ENCODE data around the gene ST6GAL2.

ST6GAL2 gene, protein sequence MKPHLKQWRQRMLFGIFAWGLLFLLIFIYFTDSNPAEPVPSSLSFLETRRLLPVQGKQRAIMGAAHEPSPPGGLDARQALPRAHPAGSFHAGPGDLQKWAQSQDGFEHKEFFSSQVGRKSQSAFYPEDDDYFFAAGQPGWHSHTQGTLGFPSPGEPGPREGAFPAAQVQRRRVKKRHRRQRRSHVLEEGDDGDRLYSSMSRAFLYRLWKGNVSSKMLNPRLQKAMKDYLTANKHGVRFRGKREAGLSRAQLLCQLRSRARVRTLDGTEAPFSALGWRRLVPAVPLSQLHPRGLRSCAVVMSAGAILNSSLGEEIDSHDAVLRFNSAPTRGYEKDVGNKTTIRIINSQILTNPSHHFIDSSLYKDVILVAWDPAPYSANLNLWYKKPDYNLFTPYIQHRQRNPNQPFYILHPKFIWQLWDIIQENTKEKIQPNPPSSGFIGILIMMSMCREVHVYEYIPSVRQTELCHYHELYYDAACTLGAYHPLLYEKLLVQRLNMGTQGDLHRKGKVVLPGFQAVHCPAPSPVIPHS

DNA sequence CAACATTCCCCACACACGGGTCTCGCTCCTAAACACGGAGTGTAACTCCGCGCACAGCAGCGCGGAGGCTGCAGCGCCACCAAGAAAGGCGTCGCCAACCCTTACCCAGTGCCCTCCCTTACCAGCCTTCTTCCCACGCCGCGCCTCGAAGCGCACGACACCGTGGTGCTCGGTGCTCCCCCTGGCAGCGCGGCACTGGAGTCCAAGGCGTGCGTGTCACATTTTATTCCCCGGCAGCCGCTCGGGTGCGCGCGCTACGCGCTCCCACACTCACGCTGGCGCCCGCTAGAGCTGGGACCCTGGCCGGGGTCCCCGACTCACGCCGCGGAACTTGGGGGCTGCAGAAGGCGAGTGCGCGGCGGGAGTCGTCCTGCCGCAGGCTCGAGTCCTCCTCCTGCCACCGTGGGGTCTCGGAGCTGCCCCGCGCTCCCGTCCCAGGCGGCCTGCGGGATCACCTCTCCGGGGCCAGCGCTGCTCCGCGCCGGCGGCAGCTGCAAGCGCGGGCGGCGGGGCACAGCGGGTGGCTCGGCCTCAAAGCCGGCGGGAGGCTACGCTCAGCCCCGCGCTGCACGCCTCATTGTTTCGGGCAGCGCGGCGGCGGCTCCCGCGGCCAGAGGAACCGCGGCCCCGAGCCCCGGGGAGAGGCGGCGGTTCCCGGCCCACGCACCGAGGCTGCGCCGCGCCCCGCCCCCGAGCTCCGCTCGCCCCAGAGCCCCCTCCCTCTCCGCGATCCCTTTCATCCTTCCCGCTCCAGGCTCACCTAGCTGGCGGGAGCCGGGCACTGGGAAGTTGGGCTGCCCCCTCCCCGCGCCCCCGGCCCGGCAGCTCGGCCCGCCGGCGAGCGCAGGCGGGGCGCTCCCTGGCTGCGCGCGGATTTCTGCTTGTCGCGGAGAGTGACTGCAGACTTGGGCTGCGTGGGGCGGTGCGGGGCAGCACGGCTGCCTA, at the start of gene ST6GAL2:
ST6GAL2 (minus strand) TSS at position 197 of the 945 bp plus-strand sequence. CDS start 42,190 bp downstream, outside the sequence.
- peak in 41 of 56 donors; percentile 7 to 84 (median 50) for DNase-seq

DNA sequence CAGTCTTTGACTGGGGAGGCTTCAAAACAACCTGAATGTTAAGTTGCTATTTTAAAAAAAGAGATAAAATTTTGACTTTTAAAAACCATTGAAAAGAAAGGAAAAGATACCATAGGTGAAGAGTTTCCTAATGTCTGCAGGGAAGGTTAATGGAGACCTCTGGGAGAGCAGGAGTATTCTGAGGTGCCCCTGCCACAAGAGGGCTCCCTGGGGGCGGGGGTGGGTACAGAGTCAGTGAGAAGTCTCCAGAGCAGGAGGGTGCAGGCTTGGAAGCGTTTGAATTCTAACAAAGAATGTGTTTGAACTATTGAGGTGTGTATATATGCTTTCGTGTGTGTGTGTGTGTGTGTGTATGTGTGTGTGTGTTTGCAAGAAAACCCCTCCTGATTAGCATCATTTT, 46.7 kb upstream of the ST6GAL2 start:
- DNase-seq = no peak

DNA sequence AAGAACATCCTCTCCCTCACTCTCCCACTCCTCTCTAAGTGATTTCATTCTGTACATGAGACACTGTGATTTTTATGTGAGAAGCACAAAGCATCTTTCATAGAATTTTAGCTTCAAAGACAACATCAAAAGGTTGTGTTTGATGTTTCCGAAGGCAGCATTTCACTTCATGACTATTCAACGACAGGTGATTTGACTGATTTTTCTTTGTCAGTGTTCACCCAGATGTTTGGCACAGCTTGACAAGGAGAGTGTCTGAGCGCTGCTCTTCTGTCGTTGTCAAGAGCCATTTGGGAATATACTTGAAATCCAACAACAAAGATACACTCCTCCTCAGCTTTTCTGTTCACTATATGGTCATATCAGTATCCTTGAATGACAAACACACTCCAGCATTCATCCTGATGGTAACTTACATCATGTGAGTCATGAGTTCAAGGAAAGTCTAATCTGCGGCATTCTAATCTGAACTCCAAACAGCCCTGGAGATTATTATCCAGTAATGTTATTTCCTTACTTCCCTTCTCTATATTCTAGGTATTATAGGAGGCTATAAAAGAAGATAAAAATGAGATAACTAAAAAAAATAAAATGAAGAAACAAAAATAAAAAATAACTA, 45.9 kb upstream of the ST6GAL2 start:
- no peak for DNase-seq

DNA sequence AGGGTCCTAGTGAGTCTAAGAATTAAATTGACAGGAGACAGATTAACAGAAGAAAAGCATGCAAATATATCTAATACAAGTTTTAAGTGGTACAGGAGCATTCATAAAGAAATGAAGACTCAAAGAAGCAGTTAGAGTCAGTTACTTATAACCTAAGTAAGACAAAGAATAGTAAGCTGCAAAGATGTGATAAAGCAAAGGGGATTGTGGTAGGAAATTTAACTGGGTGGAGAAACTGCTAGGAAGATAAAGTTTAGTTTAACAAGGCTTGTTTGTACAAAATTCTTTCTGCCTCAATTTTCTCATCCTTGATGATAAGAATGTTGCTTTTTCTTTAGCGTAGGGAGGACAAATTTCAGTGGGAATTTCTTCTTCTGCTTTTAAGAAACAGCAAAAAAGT, 35.5 kb upstream of the ST6GAL2 start:
- no peak for DNase-seq

DNA sequence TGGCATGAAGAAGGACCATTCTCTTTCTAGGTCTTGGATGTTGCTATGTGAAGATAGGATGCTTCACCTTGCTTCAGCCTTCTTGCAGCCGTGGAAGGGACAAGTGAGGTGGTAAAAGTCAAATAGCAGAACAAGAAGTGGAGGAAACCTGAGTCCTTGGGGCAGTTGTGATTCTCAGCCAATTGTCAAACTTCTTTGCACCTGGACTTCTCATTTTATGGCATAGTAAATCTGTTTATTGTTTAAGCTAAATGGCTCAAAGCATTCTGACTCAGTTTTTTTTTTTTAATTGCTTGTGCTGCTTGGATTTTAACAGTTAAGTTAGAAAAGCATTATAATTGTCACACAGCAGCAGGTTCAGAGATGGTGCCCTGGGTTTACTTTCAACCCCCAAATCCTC, 33.0 kb upstream of the ST6GAL2 start:
- DNase-seq = no peak

DNA sequence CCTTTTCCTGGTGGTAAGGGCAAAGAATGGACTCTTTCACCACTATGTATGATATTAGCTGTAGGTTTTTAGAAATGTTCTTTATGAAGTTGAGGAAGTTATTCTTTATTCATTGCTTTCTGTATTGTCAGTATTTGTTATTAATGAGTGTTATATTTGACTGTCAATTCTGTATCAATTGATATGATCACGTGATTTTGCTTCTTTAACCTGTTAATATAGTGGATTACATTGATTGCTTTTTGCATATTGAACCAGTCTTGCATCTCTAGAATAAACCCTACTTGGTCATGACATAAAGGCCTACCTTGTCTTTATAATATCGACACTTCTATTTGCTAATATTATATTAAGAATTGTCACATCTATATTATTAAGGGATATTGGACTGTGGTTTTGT, 18.3 kb upstream of the ST6GAL2 start:
- DNase-seq = no peak

DNA sequence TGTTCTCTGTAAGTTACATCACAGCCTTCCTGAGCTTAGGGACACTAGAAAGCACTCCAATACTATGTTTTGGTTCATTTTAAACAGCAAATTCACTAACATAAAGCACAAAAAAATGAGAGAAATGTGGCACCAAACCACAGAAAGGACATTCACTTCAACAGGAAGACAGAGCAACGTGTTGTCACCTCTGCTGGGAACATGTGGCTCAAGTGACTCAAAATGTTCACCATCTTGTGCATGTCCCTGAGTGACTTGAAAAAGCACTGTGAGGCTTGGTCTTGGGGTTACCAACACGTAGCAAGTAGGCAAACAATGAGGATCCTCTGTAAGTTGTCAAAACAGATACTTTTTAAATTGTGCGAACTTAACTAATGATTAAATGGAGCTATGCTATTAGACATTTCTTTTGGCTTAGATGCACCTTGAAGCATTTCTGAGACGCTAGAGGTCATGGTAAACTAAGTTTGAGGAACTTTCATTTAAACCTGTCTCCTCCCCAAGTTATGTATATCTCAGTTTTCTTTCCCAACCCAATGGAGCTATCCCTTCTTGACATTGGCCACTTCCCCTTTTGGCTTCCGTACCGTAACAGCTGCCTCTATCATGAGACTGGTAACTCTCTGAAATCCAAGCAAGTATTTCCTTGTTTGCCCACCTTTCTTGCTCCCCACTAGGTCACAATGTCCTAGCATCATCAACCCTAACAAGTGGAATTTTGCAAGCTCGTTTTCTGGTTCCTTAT, 14.0 kb upstream of the ST6GAL2 start:
- DNase-seq = no peak

DNA sequence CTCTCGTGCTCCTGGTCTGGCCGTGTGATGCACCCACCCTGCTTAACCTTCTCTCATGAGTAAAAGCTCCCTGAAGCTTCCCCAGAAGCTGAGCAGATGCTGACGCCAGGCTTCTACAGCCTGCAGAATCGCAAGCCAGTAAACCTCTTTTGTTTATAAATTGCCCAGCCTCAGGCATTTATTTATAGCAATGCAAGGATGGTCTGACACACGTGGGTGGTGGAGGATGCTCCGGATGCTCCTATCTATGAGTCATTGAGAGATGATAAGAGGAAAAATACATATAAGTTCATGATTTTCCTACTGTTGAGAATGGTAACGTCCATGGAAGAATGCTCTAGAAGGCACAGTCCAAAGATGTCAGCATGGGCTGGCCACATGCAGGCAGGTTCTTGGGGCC, 8.6 kb upstream of the ST6GAL2 start:
- DNase-seq = no peak

DNA sequence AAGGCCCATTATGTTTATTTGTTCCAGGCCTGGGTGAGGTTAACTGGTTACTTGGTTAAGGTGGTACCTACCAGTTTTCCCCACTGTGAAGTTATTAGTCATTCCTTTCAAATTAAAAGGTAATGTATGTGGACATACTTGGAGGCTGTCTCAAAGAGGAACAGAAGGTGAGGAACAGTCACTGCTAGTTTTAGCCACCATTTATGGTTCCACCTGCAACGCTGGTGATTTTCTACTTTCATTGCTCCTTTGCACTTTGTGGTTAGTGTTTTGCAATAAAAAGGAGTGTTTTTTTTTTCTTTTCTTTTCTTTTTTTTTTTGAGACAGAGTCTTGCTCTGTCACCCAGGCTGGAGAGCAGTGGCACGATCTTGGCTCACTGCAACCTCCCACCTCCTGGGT, 6.1 kb upstream of the ST6GAL2 start:
- DNase-seq = no peak

DNA sequence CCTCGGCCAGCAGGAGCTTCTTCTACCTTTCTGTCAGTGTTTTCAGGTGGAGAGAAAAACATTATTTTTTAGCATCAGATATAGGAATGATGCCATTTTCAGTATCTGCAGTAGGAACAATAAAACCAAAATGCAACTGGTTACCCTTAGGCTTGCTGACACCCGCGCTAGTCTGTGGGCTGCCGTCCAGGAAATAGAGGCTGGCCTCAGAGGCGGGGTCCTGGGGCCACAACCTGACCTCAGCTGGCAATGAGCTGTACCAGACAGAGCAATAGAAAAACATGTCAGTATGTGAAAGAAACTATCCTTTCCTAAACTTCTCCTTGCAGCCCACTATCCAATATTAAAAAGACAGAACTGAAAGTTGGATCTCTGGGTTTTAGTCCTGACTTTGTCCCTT, 4.6 kb upstream of the ST6GAL2 start:
- DNase-seq = no peak

DNA sequence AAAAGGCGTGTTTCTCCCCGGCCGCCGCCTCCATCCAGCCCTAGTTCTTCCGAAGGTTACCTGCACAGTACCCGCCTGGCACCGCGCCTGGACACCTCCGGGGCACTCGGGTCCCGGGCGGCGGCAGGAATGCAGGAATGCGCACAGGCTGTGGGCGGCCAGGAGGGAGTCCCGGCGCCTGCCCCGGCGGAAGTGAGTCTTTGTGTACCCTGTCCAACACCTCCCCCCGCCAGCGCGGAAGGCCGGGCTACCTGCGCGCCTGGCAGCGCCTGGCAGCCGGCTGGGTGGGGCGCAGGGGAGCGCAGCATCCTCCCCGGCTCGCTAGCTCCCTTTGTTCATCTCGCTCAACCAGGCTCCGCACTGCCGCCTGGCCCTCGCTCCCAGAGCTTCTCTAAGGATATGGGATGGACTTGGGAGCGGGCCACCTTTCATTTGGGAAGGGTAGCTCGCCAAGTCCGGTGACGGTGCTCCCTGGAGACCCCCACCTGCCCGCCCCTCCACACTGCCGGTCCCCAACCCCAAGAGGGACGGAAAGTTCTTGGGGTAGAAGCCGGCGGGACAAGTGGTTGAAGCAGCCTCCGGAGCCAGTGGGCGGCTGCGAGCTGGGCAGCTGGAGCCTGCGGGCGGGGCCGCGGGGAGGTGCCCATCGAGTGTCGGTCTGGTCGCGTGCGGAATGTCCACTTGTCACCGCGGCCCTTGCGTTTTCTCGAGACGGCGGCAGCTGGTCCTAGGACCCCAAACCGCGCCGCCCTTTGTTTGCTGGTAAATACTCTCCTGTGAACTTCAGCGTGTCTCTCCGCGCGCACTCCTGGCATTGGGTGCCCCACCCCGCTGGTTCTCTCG, 1.2 kb upstream of the ST6GAL2 start:
- peak in 24 of 56 donors; percentile 15 to 63 (median 42) for DNase-seq

DNA sequence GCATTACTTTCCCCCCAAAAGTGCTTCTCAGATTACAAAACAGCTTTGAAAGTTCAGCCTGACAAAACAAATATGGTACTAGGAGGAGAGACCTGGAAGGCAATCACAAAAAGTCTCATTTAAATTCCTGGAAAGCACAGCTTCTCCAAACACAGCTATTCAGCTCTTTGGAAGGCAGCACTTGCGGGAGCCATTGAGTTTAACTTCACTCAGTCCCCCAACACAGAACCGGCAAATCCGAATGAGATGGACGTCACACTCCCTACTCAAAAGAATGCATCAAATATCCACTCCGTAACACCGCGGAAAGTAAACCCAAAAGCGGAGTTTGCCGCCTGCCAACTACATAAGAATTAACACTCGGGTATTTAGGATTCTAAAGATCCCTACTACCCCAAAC, 638 bp downstream of the ST6GAL2 start:
- DNase-seq = peak in 4 of 56 donors; percentile 20 to 27 (median 22)

DNA sequence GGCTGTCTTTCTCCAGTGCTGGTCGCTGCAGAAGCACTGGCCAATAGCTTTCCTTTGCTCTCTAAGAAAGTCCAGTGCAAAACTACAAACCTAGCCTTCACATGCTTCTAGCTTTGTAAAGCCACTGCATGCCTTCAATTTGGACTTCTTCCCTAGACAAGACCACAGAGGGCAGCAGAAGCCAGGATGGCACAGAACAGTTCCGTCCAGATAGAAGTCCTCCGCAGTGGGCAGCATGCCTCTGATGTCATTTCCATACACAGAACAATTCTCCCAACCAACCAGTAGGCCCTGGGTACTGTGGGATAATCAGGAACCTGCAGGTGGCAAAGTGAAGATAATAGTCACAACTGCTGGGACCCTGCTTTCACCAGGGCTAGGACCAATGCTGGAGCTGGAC, 3.3 kb downstream of the ST6GAL2 start:
- DNase-seq = no peak

DNA sequence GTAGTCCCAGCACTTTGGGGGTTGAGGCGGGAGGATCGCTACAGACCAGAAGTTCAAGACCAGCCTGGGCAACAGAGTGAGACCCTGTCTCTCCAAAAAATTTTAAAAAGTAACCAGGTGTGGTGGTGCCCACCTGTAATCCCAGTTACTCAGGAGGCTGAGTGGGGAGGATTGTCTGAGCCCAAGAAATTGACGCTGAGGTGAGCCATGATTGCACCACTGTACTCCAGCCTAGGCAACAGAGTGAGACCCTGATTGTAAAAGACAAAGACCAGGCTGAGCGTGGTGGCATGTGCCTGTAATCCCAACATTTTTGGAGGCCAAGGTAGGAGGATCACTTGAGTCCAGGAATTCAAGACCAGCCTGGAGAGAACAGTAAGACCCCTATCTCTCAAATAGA, 7.8 kb downstream of the ST6GAL2 start:
- no peak for DNase-seq

DNA sequence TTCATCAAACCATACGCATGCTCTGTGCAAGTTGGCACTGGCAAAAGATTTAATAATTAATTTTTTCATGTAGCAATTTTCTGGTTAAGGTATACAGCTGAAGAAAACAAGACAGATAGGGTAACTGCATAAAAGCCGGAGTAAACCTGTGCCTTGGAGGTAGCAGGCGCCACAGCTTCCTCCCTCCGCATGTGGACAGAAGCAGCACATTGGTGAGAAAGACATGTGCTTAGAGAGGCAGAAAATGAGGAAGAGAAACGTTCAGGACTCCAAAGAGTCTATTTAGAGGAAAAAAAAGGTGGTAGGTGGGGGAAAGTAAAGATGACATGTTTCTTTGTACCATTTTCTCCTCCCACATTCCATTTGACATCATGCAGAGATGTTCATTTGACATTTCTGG, 9.3 kb downstream of the ST6GAL2 start:
- DNase-seq = no peak

DNA sequence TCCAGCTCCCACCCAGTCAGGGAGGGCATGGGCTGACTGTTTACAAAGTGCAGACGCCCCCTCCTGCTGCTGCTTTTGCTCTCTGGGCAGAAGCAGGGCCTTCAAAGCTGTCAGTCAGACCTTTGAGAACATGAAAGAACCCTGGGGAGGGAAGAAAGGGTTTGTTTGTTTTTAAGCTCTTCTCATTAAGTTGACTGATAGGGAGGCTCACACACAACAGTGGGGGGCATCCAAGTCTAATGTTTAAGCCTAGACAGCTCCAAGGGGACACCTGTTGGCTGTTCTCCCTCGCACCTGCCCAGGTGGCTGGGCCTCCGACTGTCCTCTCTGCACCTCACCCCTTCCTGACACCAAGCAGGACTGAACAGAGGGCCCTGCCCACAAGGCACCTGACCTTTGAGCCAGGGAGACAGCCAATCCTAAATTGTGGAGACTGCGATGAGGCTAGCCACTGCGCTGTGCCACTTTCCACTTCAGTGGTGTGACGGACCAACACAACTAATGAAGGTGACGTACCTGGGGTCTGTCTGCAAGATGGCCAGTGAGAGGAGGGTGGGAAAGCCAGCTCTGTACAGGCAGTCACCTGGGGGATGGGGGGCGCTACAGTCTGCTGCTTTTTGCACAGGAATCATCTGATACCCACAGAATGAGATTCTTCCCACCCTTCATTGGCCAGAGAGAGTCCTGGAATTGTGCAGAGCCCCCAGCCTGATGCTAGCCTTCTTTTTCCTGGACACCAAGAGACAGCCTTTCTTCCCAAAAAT, 16.3 kb downstream of the ST6GAL2 start:
- no peak for DNase-seq

DNA sequence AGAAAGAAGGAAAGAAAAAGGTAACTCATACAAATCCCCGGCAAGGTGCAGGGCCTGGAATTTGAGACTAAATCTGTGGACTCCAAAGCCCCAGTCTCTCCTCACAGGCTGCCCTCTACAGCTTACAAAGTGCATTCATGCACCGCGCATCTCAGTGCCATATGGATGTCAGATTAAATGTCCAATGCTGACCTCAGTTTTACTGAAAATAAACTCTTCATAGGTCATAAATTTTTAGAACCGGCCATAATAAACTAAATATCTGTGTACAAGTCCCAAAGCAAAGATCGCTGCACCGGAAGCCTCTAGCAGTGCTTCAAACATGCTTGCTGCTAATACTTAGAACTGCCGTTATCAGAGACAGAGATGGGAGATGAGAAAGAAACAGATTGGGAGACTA, 17.7 kb downstream of the ST6GAL2 start:
- DNase-seq = peak in 1 of 56 donors; percentile 10

DNA sequence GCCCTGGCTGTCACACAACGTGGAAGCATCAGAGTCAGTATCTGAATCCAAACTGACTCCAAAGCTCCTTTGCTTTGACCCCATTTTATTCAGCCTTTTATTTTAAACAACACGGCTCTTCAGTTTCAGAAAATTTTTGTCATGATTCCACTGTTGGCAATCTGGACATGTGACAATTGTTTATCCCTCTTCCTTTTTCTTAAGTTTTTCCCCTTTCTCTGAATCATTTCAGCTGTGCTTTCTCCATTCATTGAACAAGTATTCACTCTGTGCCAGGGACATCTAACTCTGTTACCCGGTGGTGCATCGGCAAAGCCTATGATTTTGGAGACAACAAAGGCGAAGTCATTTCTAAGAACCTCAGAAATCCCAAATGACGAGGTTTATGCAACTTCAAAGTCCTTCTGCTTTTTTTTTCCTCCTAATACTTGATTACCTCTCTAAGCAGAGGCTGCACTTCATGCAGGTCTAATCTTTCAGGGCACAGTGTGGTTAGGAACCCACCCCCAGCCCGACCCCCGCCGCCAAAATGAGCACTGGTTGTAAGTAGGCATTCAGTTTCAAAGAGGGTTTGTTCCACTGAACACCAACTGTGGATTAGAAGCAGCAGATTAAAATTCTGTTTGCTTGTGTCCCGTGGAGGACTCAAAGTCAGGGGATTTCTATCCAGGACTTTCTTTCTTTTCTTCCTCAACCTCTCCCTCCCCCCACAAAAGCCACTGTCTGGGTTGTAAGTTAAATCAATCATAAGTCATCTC, 18.6 kb downstream of the ST6GAL2 start:
- DNase-seq = peak in 6 of 56 donors; percentile 15 to 50 (median 20)

Measured in nucleus accumbens (tissue), 56 donors.